Adrenal gland (tissue), 12 donors: ENCODE data around the gene PTPRN2. TPM values are rescaled to one million over a fixed set of nuclear protein-coding genes. Genes with fewer than 3 reads are reported as not detected.

Experiments
- DNase-seq, 7 donors: peaks; one replicate each; pipeline ENCODE4 v3.0.0-alpha.2; 2019 to 2020
- H3K27ac ChIP-seq, 5 donors: fragments of 200-600 bp; sonication (generic) in 4 of 5; 1 replicate in 3 of 5; 2 replicates in 2 of 5; pipeline versions ENCODE4 v1.5.1 to v1.8.0; 2016 to 2020; ENCODE audit warnings: mild to moderate bottlenecking in 1 of 5
- H3K27me3 ChIP-seq: fragments of 200-600 bp; 2 replicates; pipeline ENCODE4 v1.8.0; 2021
- H3K36me3 ChIP-seq, 2 donors: fragments of 200-600 bp; replicated peaks in 1 of 2; 1 replicate in 1 of 2; 2 replicates in 1 of 2; pipeline versions ENCODE4 v1.5.1 to v1.8.0; 2018 to 2022
- H3K4me1 ChIP-seq, 2 donors: fragments of 200-600 bp; replicated peaks in 1 of 2; 1 replicate in 1 of 2; 2 replicates in 1 of 2; pipeline versions ENCODE4 v1.5.1 to v1.8.0; 2018 to 2021
- H3K4me3 ChIP-seq, 4 donors: fragments of 200-600 bp; sonication (generic) in 3 of 4; one replicate each; pipeline ENCODE4 v1.5.1; 2016 to 2018
- H3K9me3 ChIP-seq, 3 donors: fragments of 200-600 bp; sonication (generic) in 1 of 3; replicated peaks in 1 of 3; 1 replicate in 2 of 3; 2 replicates in 1 of 3; pipeline versions ENCODE4 v1.5.1 to v1.8.0; 2016 to 2021
- CTCF ChIP-seq, 6 experiments: fragments of 450-650 bp in 4 of 6; fragments of 200-600 bp in 2 of 6; sonication (generic) in 1 of 6; IDR thresholded peaks; 1 replicate in 5 of 6; 2 replicates in 1 of 6; pipeline versions ENCODE4 v1.5.1 to v1.8.0; 2016 to 2021; ENCODE audit warnings: antibody characterized with exemption in 6 of 6, mild to moderate bottlenecking in 2 of 6, moderate library complexity in 1 of 6
- POLR2A ChIP-seq, 2 donors: fragments of 450-650 bp; IDR thresholded peaks; one replicate each; pipeline ENCODE4 v1.6.1; 2017; ENCODE audit warnings: antibody characterized with exemption in 2 of 2, mild to moderate bottlenecking in 2 of 2, moderate library complexity in 1 of 2
- WGBS, 4 donors: extraction: QIAGEN DNeasy Blood & Tissue Kit in 2 of 4; methylation state at CpG; one replicate each; pipeline versions ENCODE4 v1.1.5 to v1.1.7; 2013 to 2017; 5-methylcytosine and 5-hydroxymethylcytosine counted together
- intact Hi-C, 2 donors: fragments of 100-400 bp; cut with DNase I; formaldehyde crosslinking; loops; one replicate each; pipeline versions ENCODE4 v1.14.1 to v1.15.0; 2022 to 2023
- polyA plus RNA-seq, 3 donors: library from polyadenylated mRNA; stranded (reverse); fragments of 200-250 nt in 2 of 3; fragments of 350-450 nt in 1 of 3; fragmentation: Illumina TruSeq in 1 of 3; extraction: RNeasy Lipid Tissue Mini Kit (QIAGEN cat#74804) in 1 of 3; gene quantifications; one replicate each; pipeline ENCODE4 v1.2.3, GENCODE V29; 2013 to 2014
- total RNA-seq, 9 donors: library from RNA; depleted of rRNA in 4 of 9; stranded (reverse); fragments of >200 nt in 4 of 9; fragments of 120-200 nt in 1 of 9; fragmentation: NEBNext Ultra II Directional in 1 of 9; extraction: Animal tissue kit (Norgen Biotek cat#: 25700) in 1 of 9; gene quantifications; one replicate each; pipeline versions ENCODE4 v1.1.0 to v1.2.4, GENCODE V29; 2013 to 2023
- donor health status: healthy with polysubstance abuse.
- donor health status: Bipolar disorder and iron deficiency.
- donor health status: DM: yes; HTN: yes; CAD: no.
- donor health status: DM: no; HTN: no; CAD: no.
- donor health status: DM: no; HTN: no; CAD: no.
- donor health status: DM: yes; HTN: yes; CAD: no.

Gene PTPRN2
- total and polyA plus RNA-seq, 12 donors = 2.2 to 16.2 (median 3.4) TPM

- H3K27ac ChIP-seq = no peak overlapping the region
- DNase-seq = no peak
- H3K4me1 ChIP-seq = no peaks in the 10 kb centered on the region
- intact Hi-C loops = no loop called here
- H3K4me3 ChIP-seq = no peak overlapping the region
- 72 to 83% (median 78%) methylated on average over 9 to 13 of the region's 13 CpGs for WGBS, 4 donors
- no peaks in the 10 kb centered on the region for H3K36me3 ChIP-seq
- no peak for TF ChIP-seq POLR2A (IDR thresholded peaks at IDR 0.05)
- no peak for TF ChIP-seq CTCF (IDR thresholded peaks at IDR 0.05)
- no peaks in the 10 kb centered on the region for H3K9me3 ChIP-seq
- no peaks in the 10 kb centered on the region for H3K27me3 ChIP-seq
Measured at GRCh38 chr7:157930926-157931466, 656.6 kb downstream of the PTPRN2 start.

GRCh38 chr7:157930441-157930840 is 657.2 kb downstream of the PTPRN2 start:
- no peaks in the 10 kb centered on the region for H3K9me3 ChIP-seq
- no peak for TF ChIP-seq POLR2A (IDR thresholded peaks at IDR 0.05)
- no peak for TF ChIP-seq CTCF (IDR thresholded peaks at IDR 0.05)
- H3K36me3 ChIP-seq = no peaks in the 10 kb centered on the region
- WGBS, 4 donors = 63 to 79% (median 70%) methylated on average over 2 to 6 of the region's 6 CpGs
- H3K27ac ChIP-seq = no peak overlapping the region
- intact Hi-C loops = no loop called here
- no peaks in the 10 kb centered on the region for H3K4me1 ChIP-seq
- H3K4me3 ChIP-seq = no peak overlapping the region
- H3K27me3 ChIP-seq = no peaks in the 10 kb centered on the region
- no peak for DNase-seq

- no peak overlapping the region for H3K27ac ChIP-seq
- TF ChIP-seq CTCF (IDR thresholded peaks at IDR 0.05) (no peak), POLR2A (IDR thresholded peaks at IDR 0.05) (no peak)
- DNase-seq = no peak
- no peaks in the 10 kb centered on the region for H3K9me3 ChIP-seq
- intact Hi-C loops = no loop called here
- H3K4me1 ChIP-seq = no peaks in the 10 kb centered on the region
- 78 to 87% (median 85%) methylated on average over 16 of the region's 16 CpGs for WGBS, 4 donors
- H3K4me3 ChIP-seq = no peak overlapping the region
- no peaks in the 10 kb centered on the region for H3K36me3 ChIP-seq
- H3K27me3 ChIP-seq = no peaks in the 10 kb centered on the region
Measured at GRCh38 chr7:157929671-157930070, 658.0 kb downstream of the PTPRN2 start.

GRCh38 chr7:157928808-157929425 is 658.7 kb downstream of the PTPRN2 start:
- Histone ChIP-seq H3K4me3 (no peak overlapping the region), H3K27ac (no peak overlapping the region), H3K4me1 (no peaks in the 10 kb centered on the region), H3K9me3 (no peaks in the 10 kb centered on the region), H3K27me3 (no peaks in the 10 kb centered on the region), H3K36me3 (no peaks in the 10 kb centered on the region)
- DNase-seq = no peak
- TF ChIP-seq POLR2A (IDR thresholded peaks at IDR 0.05) (no peak), CTCF (IDR thresholded peaks at IDR 0.05) (no peak)
- WGBS, 4 donors = 55 to 73% (median 69%) methylated on average over 9 to 14 of the region's 14 CpGs
- intact Hi-C loops = no loop called here
